Duodenal mucosa (tissue), 2 donors: ENCODE results near the gene ARMH3.

ENCODE experiments used
- H3K27ac ChIP-seq: one replicate; pipeline ENCODE4 v1.7.0; 2013; ENCODE audit warnings: low read depth, low read length
- H3K27me3 ChIP-seq, 2 donors: one replicate each; pipeline ENCODE4 v1.7.0; 2013; ENCODE audit warnings: low read length in 2 of 2, control low read depth in 1 of 2; ENCODE audit not compliant: insufficient read depth in 2 of 2, control insufficient read depth in 1 of 2
- H3K36me3 ChIP-seq, 2 donors: one replicate each; pipeline ENCODE4 v1.7.0; 2013; ENCODE audit warnings: low read length in 2 of 2, control low read depth in 1 of 2; ENCODE audit not compliant: insufficient read depth in 2 of 2, control insufficient read depth in 1 of 2
- H3K4me1 ChIP-seq, 2 donors: one replicate each; pipeline ENCODE4 v1.7.0; 2013; ENCODE audit warnings: low read length in 2 of 2, control low read depth in 1 of 2; ENCODE audit not compliant: insufficient read depth in 2 of 2, control insufficient read depth in 1 of 2
- H3K4me3 ChIP-seq, 2 donors: one replicate each; pipeline ENCODE4 v1.7.0; 2013; ENCODE audit warnings: low read length in 2 of 2, low read depth in 1 of 2
- H3K9ac ChIP-seq, 2 donors: one replicate each; pipeline ENCODE4 v1.7.0; 2013; ENCODE audit warnings: low read length in 2 of 2, low read depth in 1 of 2
- H3K9me3 ChIP-seq, 2 donors: one replicate each; pipeline ENCODE4 v1.7.0; 2013; ENCODE audit warnings: low read length in 2 of 2, control low read depth in 1 of 2; ENCODE audit not compliant: control insufficient read depth in 1 of 2

Gene ARMH3

DNA sequence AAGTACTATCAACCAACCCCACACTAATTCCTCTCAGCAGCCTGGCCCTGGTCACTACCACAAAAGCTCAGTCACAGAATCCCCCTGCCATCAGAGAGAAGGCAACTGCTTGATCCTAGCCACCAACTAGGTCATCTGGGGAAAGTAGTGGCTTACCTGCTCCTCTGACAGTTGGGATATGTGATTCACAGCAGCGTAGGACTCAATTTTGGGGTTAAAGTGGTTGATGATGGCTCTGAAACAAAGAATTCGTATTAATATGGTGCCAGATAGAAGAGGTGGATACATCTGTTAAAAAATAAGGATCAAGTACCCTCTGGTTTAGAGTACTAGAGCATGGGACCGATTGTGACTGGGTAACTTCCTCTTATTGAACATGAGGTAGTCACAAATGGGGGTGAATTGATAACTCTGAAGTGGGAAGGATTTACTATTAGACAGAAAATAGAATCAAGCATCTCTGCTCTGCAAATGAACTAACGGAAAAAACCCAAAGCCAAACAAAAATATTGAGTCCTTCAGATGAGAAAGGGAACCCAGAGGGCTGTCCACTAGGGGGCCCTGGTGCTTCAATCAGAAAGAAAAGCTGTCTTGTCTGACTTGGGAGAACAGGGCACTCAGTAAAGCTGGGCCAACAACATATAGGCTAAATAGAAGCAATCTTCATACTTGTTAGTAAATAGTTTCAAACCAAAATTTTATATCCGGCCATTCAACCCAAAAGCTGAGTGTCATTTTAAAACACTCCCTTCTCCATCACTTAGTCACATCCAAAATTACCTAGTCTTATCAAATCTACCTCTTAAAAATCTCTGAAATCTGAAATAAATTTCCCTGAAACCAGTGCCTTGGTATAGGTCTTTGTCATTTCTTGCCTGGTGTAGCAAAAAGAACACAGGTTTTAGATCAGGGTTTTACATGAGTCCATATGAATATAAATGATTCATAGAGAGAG, 166.4 kb downstream of the ARMH3 start:
- Histone ChIP-seq H3K27me3 (no peaks in the 10 kb centered on the region), H3K9me3 (no peaks in the 10 kb centered on the region), H3K36me3 (peaks cover 5 to 18% of the 10 kb centered on the region in 2 donors), H3K4me1 (no peaks in the 10 kb centered on the region), H3K4me3 (no peak overlapping the region), H3K27ac (no peak overlapping the region), H3K9ac (no peak overlapping the region)

- Histone ChIP-seq H3K4me1 (no peaks in the 10 kb centered on the region), H3K27ac (no peak overlapping the region), H3K36me3 (peaks cover 5 to 18% of the 10 kb centered on the region in 2 donors), H3K27me3 (no peaks in the 10 kb centered on the region), H3K4me3 (no peak overlapping the region), H3K9me3 (no peaks in the 10 kb centered on the region), H3K9ac (no peak overlapping the region)
Observed at GRCh38 chr10:101888251-101888949, 167.6 kb downstream of the ARMH3 start.

- Histone ChIP-seq H3K4me1 (no peaks in the 10 kb centered on the region), H3K9ac (no peak overlapping the region), H3K9me3 (no peaks in the 10 kb centered on the region), H3K4me3 (no peak overlapping the region), H3K27ac (no peak overlapping the region), H3K36me3 (peaks cover 5 to 18% of the 10 kb centered on the region in 2 donors), H3K27me3 (no peaks in the 10 kb centered on the region)
Observed at GRCh38 chr10:101887775-101888174, 168.2 kb downstream of the ARMH3 start.

DNA sequence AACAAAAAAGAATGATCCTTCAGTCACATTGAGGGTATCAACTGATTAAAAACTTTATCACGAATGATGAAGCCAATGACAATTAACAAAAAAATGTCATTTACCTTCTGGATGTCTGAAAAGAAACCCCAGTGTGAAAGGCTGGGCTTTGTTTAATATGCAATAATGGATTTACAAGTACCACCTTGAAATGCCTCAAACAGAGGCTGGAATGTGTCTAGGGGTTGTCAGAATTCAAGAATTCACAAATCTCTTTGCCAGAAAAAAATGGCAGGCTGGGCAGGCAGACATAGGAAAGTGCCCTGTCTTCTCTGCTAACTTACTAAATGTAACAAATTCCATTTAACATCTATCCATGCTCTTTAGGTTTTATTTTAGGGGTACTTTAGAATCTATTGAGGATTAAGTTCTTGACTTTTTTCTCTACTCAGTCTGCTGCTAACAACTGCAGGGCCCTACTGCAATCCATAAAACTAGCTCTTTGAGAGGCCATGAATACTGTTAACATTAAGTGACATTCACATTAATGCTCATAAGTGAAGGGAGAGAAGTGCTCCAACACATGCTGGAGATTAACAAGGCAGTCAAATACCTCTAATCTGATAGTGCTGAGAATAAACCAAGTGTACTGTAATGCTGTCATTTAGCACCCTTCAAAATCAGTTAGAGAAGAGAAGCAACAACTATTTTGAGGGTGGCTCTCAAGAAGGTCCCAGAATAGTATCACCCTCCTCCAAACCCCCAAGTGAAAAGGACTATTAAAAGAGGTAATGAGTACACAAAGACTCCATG, 169.3 kb downstream of the ARMH3 start:
- Histone ChIP-seq H3K9me3 (no peaks in the 10 kb centered on the region), H3K27ac (no peak overlapping the region), H3K4me3 (no peak overlapping the region), H3K9ac (no peak overlapping the region), H3K4me1 (no peaks in the 10 kb centered on the region), H3K27me3 (no peaks in the 10 kb centered on the region), H3K36me3 (peaks cover 5 to 18% of the 10 kb centered on the region in 2 donors)

DNA sequence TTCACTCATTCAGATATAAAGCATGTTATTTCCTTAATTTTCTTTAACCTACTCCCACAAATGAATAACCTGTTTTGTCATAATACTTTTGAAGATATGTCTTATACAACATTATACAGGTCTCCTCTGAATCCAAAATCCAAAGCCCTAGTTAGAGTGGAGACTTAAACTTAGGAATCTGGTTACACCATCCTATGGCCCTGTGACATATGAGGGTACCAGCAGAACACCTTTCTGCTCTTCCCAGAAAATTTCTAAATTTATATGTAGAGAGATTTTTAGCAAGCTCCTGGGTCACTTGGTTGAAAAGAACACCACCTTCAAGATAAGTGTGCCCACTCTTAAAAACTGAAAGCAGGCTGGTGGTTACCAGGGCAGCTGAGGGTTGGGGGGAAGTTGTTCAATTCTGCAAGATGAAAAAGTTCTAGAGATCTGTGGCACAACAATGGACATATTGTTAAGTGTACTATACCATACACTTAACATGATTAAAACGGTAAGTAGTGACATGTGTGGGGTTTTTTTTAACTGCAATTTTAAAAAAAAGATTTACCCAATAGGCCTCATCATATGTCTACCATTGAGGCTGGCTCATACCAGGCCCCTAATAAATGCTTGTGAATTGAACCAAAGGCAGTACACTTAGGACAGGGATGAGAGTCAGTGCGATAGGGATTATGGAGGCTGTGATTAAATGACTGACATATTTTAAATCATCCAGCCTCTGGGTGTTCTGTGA, 174.8 kb downstream of the ARMH3 start:
- Histone ChIP-seq H3K9me3 (no peaks in the 10 kb centered on the region), H3K27me3 (no peaks in the 10 kb centered on the region), H3K4me3 (no peak overlapping the region), H3K9ac (no peak overlapping the region), H3K27ac (no peak overlapping the region), H3K36me3 (no peaks in the 10 kb centered on the region), H3K4me1 (no peaks in the 10 kb centered on the region)

GRCh38 chr10:101880232-101880573, 175.8 kb downstream of the ARMH3 start:
- Histone ChIP-seq H3K27ac (no peak overlapping the region), H3K9me3 (no peaks in the 10 kb centered on the region), H3K36me3 (no peaks in the 10 kb centered on the region), H3K4me1 (no peaks in the 10 kb centered on the region), H3K27me3 (no peaks in the 10 kb centered on the region), H3K4me3 (no peak overlapping the region), H3K9ac (no peak overlapping the region)

- no peaks in the 10 kb centered on the region for H3K36me3 ChIP-seq
- no peak overlapping the region for H3K4me3 ChIP-seq
- H3K9ac ChIP-seq, result no peak overlapping the region
- no peak overlapping the region for H3K27ac ChIP-seq
- H3K4me1 ChIP-seq, result no peaks in the 10 kb centered on the region
- H3K9me3 ChIP-seq, result no peaks in the 10 kb centered on the region
- no peaks in the 10 kb centered on the region for H3K27me3 ChIP-seq
Observed at GRCh38 chr10:101879456-101880231, 176.3 kb downstream of the ARMH3 start.

DNA sequence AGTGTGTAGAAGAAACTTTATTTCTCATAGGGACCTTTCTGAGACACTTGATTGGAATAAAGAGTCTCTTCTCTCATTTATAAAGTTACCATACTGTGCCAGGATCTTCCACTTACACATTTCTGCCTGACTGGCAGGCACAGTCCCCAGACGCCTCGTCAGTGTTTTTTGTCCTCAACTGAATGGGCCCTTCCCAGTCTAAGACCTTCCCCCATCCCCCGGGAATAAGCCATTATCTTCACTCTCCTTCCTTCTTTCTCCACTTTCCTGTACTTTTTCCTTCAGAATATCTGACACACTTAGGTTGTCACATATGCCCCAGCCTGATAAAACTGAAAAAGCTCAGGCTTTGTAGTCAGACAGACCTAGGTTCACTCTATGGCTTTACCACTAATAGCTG, 177.1 kb downstream of the ARMH3 start:
- no peak overlapping the region for H3K27ac ChIP-seq
- no peaks in the 10 kb centered on the region for H3K27me3 ChIP-seq
- no peak overlapping the region for H3K9ac ChIP-seq
- no peaks in the 10 kb centered on the region for H3K9me3 ChIP-seq
- H3K36me3 ChIP-seq, result no peaks in the 10 kb centered on the region
- H3K4me1 ChIP-seq, result no peaks in the 10 kb centered on the region
- H3K4me3 ChIP-seq, result no peak overlapping the region

DNA sequence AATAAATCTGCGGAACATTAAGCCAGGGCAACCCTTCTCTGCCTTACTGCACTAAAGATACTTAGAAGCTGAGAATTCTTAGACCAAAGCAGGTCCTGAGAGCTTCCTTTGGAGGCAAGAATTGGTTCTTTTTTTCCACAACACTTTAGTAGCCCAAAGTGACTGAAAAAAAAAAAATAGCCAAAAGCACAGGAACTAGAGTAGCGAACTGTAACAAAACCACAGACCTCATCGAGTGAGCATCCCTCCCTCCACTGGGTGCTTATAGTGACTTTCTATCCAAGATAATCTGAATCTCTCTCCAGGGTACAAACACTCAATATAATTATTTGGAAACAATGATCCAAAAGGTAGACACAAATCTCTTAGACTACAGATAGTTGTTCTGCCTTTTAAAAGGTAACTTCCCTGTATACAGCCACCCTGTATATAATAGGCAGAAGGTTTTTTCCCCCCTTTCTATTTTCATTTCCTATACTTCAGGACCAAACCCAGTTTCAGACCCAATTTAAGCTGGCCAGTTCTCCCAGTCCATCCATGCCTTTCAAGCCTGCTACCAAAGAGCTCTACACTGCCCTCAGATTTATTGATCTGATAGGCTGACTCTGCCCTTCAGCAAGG, 180.8 kb downstream of the ARMH3 start:
- H3K9me3 ChIP-seq, result no peaks in the 10 kb centered on the region
- H3K4me3 ChIP-seq, result no peak overlapping the region
- no peaks in the 10 kb centered on the region for H3K27me3 ChIP-seq
- H3K36me3 ChIP-seq, result no peaks in the 10 kb centered on the region
- H3K27ac ChIP-seq, result no peak overlapping the region
- H3K4me1 ChIP-seq, result no peaks in the 10 kb centered on the region
- H3K9ac ChIP-seq, result no peak overlapping the region
